ENCODE data around the gene HAP1.

HAP1 gene

DNA sequence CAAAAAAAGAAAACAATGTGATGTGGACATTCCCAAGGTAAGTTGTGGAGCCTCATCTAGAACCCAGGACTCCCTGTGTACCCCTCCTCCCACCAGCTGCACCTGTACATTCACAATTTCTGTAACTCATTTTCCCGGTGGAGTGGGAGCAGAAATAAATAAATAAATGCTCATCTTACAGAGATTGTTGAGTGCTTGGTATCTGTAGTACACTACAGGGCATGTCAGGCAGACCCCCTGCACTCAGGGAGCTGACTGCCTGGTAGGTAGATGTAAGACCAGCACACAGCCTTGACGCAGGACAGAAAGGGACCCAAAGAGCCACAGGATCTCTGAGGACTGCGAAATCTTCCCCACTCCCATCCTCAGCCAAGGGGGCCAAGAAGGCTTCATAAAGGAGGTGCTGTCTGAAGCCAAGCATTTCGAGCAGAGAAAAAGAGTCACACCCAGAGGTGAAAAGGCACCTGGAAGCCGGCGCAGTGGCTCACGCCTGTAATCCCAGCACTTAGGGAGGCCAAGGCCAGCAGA, 39.2 kb downstream of the HAP1 start:
- Histone ChIP-seq H3K36me3 (ENCODE audit: control insufficient read depth in 2 of 2, insufficient read depth in 2 of 2, low read length in 2 of 2) (peaks cover 37 to 47% of the 10 kb centered on the region in 2 donors), H3K4me3 (ENCODE audit: low read length in 2 of 2) (no peak overlapping the region), H3K27ac (ENCODE audit: low read depth in 2 of 2, low read length in 2 of 2) (no peak overlapping the region), H3K4me1 (ENCODE audit: control insufficient read depth in 2 of 2, insufficient read depth in 2 of 2, low read length in 2 of 2) (peaks cover 9 to 17% of the 10 kb centered on the region in 2 donors), H3K27me3 (ENCODE audit: control insufficient read depth in 2 of 2, insufficient read depth in 2 of 2, low read length in 2 of 2) (no peaks in the 10 kb centered on the region), H3K9me3 (ENCODE audit: control insufficient read depth in 2 of 2, low read length in 2 of 2) (no peaks in the 10 kb centered on the region), H3K9ac (ENCODE audit: low read depth in 1 of 2, low read length in 2 of 2) (no peak overlapping the region)

DNA sequence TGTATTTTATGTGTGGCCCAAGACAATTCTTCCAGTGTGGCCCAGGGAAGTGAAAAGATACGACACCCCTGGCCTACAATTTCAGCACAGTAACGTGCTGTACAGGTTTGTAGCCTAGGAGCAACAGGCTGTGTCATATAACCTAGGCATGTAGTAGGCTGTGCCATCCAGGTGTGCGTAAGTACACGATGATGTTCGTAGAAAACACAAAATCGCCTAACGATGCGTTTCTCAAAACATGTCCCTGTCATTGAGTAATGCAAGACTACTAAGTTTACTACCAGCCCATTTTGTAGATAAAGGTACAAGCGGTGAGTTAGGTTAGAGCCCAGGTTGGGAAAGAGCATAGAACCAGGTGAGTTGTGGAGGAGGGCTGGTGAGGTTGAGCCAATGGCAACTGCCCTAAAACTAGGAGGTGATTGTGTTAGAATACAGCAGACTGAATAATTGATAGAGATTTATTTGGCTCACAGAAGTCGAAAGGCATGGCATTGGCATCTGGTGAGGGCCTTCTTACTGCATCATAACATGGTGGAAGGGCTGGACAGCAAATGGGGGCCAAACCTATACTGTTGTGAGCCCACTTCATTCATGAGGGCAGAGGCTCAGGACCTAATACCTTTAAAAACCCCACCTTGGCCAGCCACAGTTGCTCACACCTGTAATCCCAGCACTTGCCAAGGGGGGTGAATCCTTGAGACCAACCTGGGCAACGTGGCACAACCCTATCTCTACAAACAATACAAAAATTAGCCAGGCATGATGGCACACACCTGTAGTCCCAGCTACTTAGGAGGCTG, 41.5 kb downstream of the HAP1 start:
- no peaks in the 10 kb centered on the region for H3K9me3 ChIP-seq (ENCODE audit: control insufficient read depth in 2 of 2, low read length in 2 of 2)
- no peaks in the 10 kb centered on the region for H3K27me3 ChIP-seq (ENCODE audit: control insufficient read depth in 2 of 2, insufficient read depth in 2 of 2, low read length in 2 of 2)
- no peak overlapping the region for H3K9ac ChIP-seq (ENCODE audit: low read depth in 1 of 2, low read length in 2 of 2)
- H3K4me1 ChIP-seq (ENCODE audit: control insufficient read depth in 2 of 2, insufficient read depth in 2 of 2, low read length in 2 of 2) = peaks cover 17 to 24% of the 10 kb centered on the region in 2 donors
- H3K36me3 ChIP-seq (ENCODE audit: control insufficient read depth in 2 of 2, insufficient read depth in 2 of 2, low read length in 2 of 2) = peaks cover 46 to 55% of the 10 kb centered on the region in 2 donors
- no peak overlapping the region for H3K27ac ChIP-seq (ENCODE audit: low read depth in 2 of 2, low read length in 2 of 2)
- H3K4me3 ChIP-seq (ENCODE audit: low read length in 2 of 2) = no peak overlapping the region

DNA sequence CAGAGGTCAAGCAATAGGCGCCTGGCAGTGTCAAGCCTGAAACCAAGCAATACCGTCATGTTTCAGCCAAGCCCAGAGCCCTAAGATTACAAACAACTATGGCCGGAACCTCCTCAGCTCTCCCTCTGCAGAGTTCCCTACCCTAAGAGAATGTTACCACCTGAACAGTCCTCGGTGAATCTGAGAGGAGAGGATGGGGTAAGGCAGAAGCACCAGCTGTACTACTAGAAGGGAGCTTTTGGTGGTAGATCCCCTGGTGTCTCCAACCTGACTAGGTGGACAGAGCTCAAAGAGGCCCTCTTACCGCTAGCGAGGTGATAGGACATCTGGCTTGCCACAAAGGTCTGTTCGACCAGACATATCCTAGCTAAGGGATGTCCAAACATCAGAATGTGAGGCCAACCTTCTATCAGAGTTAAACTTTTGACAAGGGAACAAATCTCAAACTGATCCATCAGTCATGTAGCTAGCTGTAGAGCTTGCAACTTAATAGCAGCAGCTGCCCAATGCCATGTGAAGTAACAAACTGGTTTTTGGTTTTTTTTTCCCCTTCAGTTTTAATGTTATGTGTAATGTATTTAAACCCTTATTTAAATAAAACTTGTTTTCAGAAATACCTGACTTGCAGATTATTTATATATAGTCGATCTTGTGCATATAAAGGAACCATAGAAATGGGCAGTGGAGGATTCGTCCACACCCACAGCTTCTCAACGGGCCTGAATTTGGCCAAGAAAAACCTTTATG, 43.2 kb downstream of the HAP1 start:
- H3K4me1 ChIP-seq (ENCODE audit: control insufficient read depth in 2 of 2, insufficient read depth in 2 of 2, low read length in 2 of 2) = peaks cover 19 to 22% of the 10 kb centered on the region in 2 donors
- H3K27me3 ChIP-seq (ENCODE audit: control insufficient read depth in 2 of 2, insufficient read depth in 2 of 2, low read length in 2 of 2) = no peaks in the 10 kb centered on the region
- H3K9ac ChIP-seq (ENCODE audit: low read depth in 1 of 2, low read length in 2 of 2) = no peak overlapping the region
- H3K36me3 ChIP-seq (ENCODE audit: control insufficient read depth in 2 of 2, insufficient read depth in 2 of 2, low read length in 2 of 2) = peaks cover 46 to 55% of the 10 kb centered on the region in 2 donors
- H3K9me3 ChIP-seq (ENCODE audit: control insufficient read depth in 2 of 2, low read length in 2 of 2) = no peaks in the 10 kb centered on the region
- no peak overlapping the region for H3K4me3 ChIP-seq (ENCODE audit: low read length in 2 of 2)
- peak overlapping the region in 1 of 2 donors; percentile 10 for H3K27ac ChIP-seq (ENCODE audit: low read depth in 2 of 2, low read length in 2 of 2)

DNA sequence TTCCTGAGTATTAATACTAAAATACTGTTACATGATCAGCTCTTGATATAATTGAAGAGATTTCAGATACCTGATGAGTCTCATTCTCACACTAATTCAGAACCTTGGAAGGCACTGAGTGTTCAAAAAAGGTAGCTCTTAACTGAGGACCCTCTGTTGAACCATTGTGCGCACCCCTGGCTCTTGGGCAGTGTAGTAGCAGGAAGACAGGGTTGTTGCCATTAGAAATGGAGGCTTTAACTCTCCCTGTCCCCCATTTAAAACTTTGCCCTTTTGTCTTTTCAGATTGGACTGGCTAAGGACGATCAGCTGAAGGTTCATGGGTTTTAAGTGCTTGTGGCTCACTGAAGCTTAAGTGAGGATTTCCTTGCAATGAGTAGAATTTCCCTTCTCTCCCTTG, 43.9 kb downstream of the HAP1 start:
- Histone ChIP-seq H3K27ac (ENCODE audit: low read depth in 2 of 2, low read length in 2 of 2) (peak overlapping the region in 1 of 2 donors; percentile 38), H3K27me3 (ENCODE audit: control insufficient read depth in 2 of 2, insufficient read depth in 2 of 2, low read length in 2 of 2) (no peaks in the 10 kb centered on the region), H3K4me1 (ENCODE audit: control insufficient read depth in 2 of 2, insufficient read depth in 2 of 2, low read length in 2 of 2) (peaks cover 19 to 21% of the 10 kb centered on the region in 2 donors), H3K36me3 (ENCODE audit: control insufficient read depth in 2 of 2, insufficient read depth in 2 of 2, low read length in 2 of 2) (peaks cover 46 to 55% of the 10 kb centered on the region in 2 donors), H3K4me3 (ENCODE audit: low read length in 2 of 2) (peak overlapping the region in 1 of 2 donors; percentile 88), H3K9me3 (ENCODE audit: control insufficient read depth in 2 of 2, low read length in 2 of 2) (no peaks in the 10 kb centered on the region), H3K9ac (ENCODE audit: low read depth in 1 of 2, low read length in 2 of 2) (peak overlapping the region in 1 of 2 donors; percentile 99)

DNA sequence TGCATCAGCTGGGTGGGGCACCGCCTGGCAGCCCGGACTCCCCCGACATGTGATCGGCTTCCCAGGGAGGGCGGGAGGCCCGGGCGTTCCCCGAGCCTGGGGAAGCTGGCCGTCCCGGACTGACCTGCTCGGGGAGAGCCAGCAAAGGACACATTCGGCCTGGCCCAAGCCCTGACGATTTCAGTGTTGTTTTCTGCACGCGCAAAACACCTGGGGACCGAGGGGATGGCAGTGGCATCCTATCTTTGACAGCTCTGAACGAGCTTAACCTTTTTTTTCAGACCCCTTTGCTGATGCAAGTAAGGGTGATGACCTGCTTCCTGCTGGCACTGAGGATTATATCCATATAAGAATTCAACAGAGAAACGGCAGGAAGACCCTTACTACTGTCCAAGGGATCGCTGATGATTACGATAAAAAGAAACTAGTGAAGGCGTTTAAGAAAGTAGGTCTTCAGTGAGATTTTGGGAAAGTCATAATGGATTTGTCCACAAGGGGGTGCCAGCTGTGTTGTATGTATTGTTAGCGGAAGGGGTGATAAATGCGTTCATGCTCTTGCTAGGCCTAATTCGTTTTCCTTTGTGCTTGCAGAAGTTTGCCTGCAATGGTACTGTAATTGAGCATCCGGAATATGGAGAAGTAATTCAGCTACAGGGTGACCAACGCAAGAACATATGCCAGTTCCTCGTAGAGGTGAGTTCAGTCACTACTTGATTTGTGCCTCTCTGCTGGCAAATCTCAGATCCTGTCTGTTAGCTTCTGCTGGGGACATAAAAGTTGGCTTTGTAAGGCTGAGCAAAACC, 44.7 kb downstream of the HAP1 start:
- peak overlapping the region; percentile 88 to 94 for H3K4me3 ChIP-seq (ENCODE audit: low read length in 2 of 2)
- H3K36me3 ChIP-seq (ENCODE audit: control insufficient read depth in 2 of 2, insufficient read depth in 2 of 2, low read length in 2 of 2) = peaks cover 46 to 48% of the 10 kb centered on the region in 2 donors

DNA sequence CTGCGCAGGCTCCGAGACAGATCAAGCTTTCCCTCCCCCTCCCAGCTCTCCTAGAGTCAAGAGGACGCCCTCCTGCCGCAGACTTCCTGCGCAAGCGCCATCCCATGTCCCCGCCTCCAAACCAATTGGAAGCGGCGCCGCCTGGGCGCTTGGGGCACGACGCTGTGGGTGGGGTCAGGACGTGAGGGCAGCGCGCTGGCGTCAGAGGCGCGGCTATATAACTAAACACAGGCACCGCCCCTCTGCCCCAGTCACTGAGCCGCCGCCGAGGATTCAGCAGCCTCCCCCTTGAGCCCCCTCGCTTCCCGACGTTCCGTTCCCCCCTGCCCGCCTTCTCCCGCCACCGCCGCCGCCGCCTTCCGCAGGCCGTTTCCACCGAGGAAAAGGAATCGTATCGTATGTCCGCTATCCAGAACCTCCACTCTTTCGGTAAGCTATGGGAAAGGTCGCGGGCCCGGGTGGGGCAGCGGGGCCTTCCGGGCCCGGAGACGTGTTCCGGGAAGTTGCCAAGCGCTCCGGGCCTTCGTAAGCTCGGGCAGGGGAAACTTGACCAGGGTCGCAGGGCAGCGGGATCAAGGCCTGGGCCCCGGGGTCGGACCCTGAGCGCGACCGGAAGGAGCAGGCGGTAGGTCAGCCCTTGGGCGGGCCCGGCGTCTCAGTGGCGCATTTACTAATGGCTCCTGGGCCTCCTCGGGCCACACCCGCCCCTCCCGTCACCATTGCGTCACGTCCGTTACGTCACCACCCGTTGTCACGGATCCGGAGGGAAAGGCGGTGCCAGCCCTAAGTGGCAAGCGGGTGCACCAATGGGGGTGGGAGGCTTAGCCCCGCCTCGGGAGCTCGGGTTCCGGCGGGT, 45.6 kb downstream of the HAP1 start, which contains the start of gene EIF1:
TSS of gene EIF1 (plus strand) at position 245 of the 856 bp plus-strand sequence. CDS start at position 399, 154 bp downstream.
- peak within 1 kb of the TSS; percentile 94 for H3K4me3 ChIP-seq (ENCODE audit: low read length in 2 of 2)
- peaks cover 43 to 44% of the 10 kb centered on the region in 2 donors for H3K36me3 ChIP-seq (ENCODE audit: control insufficient read depth in 2 of 2, insufficient read depth in 2 of 2, low read length in 2 of 2)
- H3K27ac ChIP-seq (ENCODE audit: low read depth in 2 of 2, low read length in 2 of 2) = peak within 1 kb of the TSS; percentile 100
- no peaks in the 10 kb centered on the region for H3K9me3 ChIP-seq (ENCODE audit: control insufficient read depth in 2 of 2, low read length in 2 of 2)
- no peaks in the 10 kb centered on the region for H3K27me3 ChIP-seq (ENCODE audit: control insufficient read depth in 2 of 2, insufficient read depth in 2 of 2, low read length in 2 of 2)
- peaks cover 19 to 21% of the 10 kb centered on the region in 2 donors for H3K4me1 ChIP-seq (ENCODE audit: control insufficient read depth in 2 of 2, insufficient read depth in 2 of 2, low read length in 2 of 2)
- H3K9ac ChIP-seq (ENCODE audit: low read depth in 1 of 2, low read length in 2 of 2) = peak within 1 kb of the TSS; percentile 99 to 100

More for the DNA sequence above, 44.7 kb downstream of the HAP1 start:
- Histone ChIP-seq H3K9ac (ENCODE audit: low read depth in 1 of 2, low read length in 2 of 2) (peak overlapping the region; percentile 99 to 100), H3K9me3 (ENCODE audit: control insufficient read depth in 2 of 2, low read length in 2 of 2) (no peaks in the 10 kb centered on the region), H3K4me1 (ENCODE audit: control insufficient read depth in 2 of 2, insufficient read depth in 2 of 2, low read length in 2 of 2) (peaks cover 19 to 21% of the 10 kb centered on the region in 2 donors), H3K27ac (ENCODE audit: low read depth in 2 of 2, low read length in 2 of 2) (peak overlapping the region; percentile 100), H3K27me3 (ENCODE audit: control insufficient read depth in 2 of 2, insufficient read depth in 2 of 2, low read length in 2 of 2) (no peaks in the 10 kb centered on the region)

DNA sequence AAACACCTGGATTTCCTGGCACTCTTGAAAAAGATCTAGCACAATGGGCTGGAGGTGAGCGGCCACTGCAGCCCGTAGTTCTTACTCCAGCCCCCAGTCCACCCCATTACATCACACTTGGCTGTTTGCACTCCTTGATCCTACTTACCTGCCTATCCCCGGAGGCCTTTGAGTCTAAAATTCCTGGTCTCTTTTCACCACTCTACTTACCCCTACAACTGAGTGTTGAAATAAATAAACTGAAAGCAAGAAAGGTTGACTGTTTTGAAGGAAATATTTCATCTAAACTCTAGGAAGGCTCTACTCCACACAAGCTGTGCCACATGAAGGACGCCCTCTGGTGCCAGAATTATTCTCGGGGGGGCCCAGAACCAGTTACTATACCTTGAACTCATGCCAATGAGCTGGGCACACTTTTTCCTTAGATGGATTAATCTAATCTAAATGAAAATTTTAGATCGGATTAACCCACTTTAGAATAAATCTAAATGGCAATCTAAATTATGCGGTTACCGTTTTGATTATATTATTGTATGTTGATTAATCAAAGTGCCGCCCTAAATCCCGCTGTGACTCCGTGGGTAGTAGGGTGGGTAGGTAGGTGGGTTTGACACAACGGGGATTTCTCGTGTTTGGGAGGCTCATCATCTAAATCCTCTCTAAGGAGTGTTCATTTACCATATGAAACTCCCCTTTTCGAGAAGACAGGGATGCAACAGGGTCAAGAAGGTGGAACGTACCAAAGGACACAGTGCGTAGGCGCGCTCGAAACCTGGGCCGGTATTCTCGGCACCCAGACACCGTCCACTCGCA, 46.4 kb downstream of the HAP1 start:
- no peaks in the 10 kb centered on the region for H3K9me3 ChIP-seq (ENCODE audit: control insufficient read depth in 2 of 2, low read length in 2 of 2)
- H3K9ac ChIP-seq (ENCODE audit: low read depth in 1 of 2, low read length in 2 of 2) = peak overlapping the region; percentile 86 to 100
- H3K4me1 ChIP-seq (ENCODE audit: control insufficient read depth in 2 of 2, insufficient read depth in 2 of 2, low read length in 2 of 2) = peaks cover 19 to 21% of the 10 kb centered on the region in 2 donors
- H3K36me3 ChIP-seq (ENCODE audit: control insufficient read depth in 2 of 2, insufficient read depth in 2 of 2, low read length in 2 of 2) = peaks cover 37% of the 10 kb centered on the region in 2 donors
- no peaks in the 10 kb centered on the region for H3K27me3 ChIP-seq (ENCODE audit: control insufficient read depth in 2 of 2, insufficient read depth in 2 of 2, low read length in 2 of 2)
- peak overlapping the region; percentile 78 to 94 for H3K4me3 ChIP-seq (ENCODE audit: low read length in 2 of 2)
- H3K27ac ChIP-seq (ENCODE audit: low read depth in 2 of 2, low read length in 2 of 2) = peak overlapping the region; percentile 100

DNA sequence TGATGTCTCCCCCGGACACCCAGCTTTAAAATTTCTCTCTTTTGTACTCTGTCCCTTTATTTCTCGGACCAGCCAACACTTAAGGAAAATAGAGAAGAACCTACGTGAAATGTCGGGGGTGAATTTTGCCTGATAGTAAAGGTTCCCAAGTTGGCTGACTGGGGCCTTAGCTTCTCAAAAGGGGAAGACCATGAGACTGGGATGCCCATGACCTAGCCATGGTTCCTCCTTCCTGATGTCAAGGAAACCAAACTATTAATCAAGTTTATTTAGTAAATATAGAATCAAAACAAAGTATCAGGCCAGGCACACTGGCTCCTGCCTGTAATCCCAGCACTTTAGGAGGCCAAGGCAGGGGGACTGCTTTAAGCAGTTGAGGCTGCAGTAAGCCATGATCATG, 48.2 kb downstream of the HAP1 start:
- no peak overlapping the region for H3K9ac ChIP-seq (ENCODE audit: low read depth in 1 of 2, low read length in 2 of 2)
- H3K4me3 ChIP-seq (ENCODE audit: low read length in 2 of 2) = no peak overlapping the region
- peaks cover 19 to 20% of the 10 kb centered on the region in 2 donors for H3K36me3 ChIP-seq (ENCODE audit: control insufficient read depth in 2 of 2, insufficient read depth in 2 of 2, low read length in 2 of 2)
- H3K27me3 ChIP-seq (ENCODE audit: control insufficient read depth in 2 of 2, insufficient read depth in 2 of 2, low read length in 2 of 2) = no peaks in the 10 kb centered on the region
- H3K9me3 ChIP-seq (ENCODE audit: control insufficient read depth in 2 of 2, low read length in 2 of 2) = no peaks in the 10 kb centered on the region
- H3K27ac ChIP-seq (ENCODE audit: low read depth in 2 of 2, low read length in 2 of 2) = no peak overlapping the region
- H3K4me1 ChIP-seq (ENCODE audit: control insufficient read depth in 2 of 2, insufficient read depth in 2 of 2, low read length in 2 of 2) = peaks cover 19 to 20% of the 10 kb centered on the region in 2 donors

Data from mucosa of rectum (tissue), 2 donors.